GM12878 (cell line): ENCODE measurements around the gene ADSS1. TPM values are rescaled to one million over a fixed set of nuclear protein-coding genes. Genes with fewer than 3 reads are reported as not detected.

ENCODE experiments used
- ATAC-seq: fragments of 200-7000 bp; cut with Tn5 transposase; 3 replicates; pipeline ENCODE4 v1.9.1; 2020; ENCODE audit warnings: mild to moderate bottlenecking, moderate library complexity
- BruUV-seq: library from RNA; stranded (reverse); fragments of 400-500 nt; replicated peaks from 2 replicates; lab custom pipeline; 2021; lab: Mats Ljungman, UMichigan
- CTCF ChIA-PET: fragments of 300-600 bp; sonication (Branson Sonifier 250); formaldehyde crosslinking; extraction: SDS; loops from one replicate; lab custom pipeline; 2021; ENCODE audit warnings: inconsistent platforms; lab: Yijun Ruan, JAX
- POLR2A ChIA-PET: fragments of 350-600 bp; formaldehyde crosslinking; extraction: SDS; loops from one replicate; lab custom pipeline; 2021; ENCODE audit warnings: inconsistent platforms; lab: Charles Lee
- RAD21 ChIA-PET: fragments of 300-600 bp; sonication (Branson Sonifier 250); formaldehyde crosslinking; loops from one replicate; lab custom pipeline; 2023; ENCODE audit warnings: antibody characterized with exemption; ENCODE audit not compliant: unreplicated experiment; lab: Charles Lee
- SMC1A ChIA-PET: fragments of 300-600 bp; sonication (Branson Sonifier 250); formaldehyde crosslinking; loops from one replicate; lab custom pipeline; 2023; ENCODE audit not compliant: unreplicated experiment, uncharacterized antibody; lab: Charles Lee
- DNase-seq: peaks from one replicate; pipeline ENCODE4 v3.0.0-alpha.2; 2011; ENCODE audit warnings: low read depth, low spot score
- FAIRE-seq: peaks from 3 replicates; lab custom pipeline; 2011; peaks lifted over from hg19 to GRCh38; lab: Jason Lieb, UNC
- H2AFZ ChIP-seq: 2 replicates; pipeline ENCODE4 v1.6.0; 2011; ENCODE audit warnings: low read depth, low read length, control low read depth; ENCODE audit not compliant: control insufficient read depth
- H3K27ac ChIP-seq: 2 replicates; pipeline ENCODE4 v1.5.1; 2011; ENCODE audit warnings: control low read depth; ENCODE audit not compliant: control insufficient read depth, insufficient read depth
- H3K27me3 ChIP-seq, 2 experiments: replicated peaks in 1 of 2; 2 replicates each; pipeline versions ENCODE4 v1.6.0 to v1.6.1; 2011; ENCODE audit warnings: low read length in 1 of 2; ENCODE audit not compliant: control insufficient read depth in 2 of 2, insufficient read depth in 2 of 2
- H3K36me3 ChIP-seq, 2 experiments: 2 replicates each; pipeline ENCODE4 v1.5.1; 2011; ENCODE audit warnings: low read length in 1 of 2; ENCODE audit not compliant: control insufficient read depth in 2 of 2, insufficient read depth in 2 of 2
- H3K4me1 ChIP-seq: 2 replicates; pipeline ENCODE4 v1.6.1; 2011; ENCODE audit warnings: mild to moderate bottlenecking, low read length, moderate library complexity, mixed read lengths; ENCODE audit not compliant: control insufficient read depth, insufficient read depth
- H3K4me2 ChIP-seq: 2 replicates; pipeline ENCODE4 v1.6.0; 2011; ENCODE audit warnings: control low read depth; ENCODE audit not compliant: control insufficient read depth, insufficient read depth
- H3K4me3 ChIP-seq: fragments of 200-600 bp; sonication (generic); 2 replicates; pipeline ENCODE4 v1.5.1; 2016
- H3K79me2 ChIP-seq: 2 replicates; pipeline ENCODE4 v1.6.0; 2011; ENCODE audit warnings: low read length; ENCODE audit not compliant: control insufficient read depth, insufficient read depth
- H3K9ac ChIP-seq: 2 replicates; pipeline ENCODE4 v1.8.0; 2011; ENCODE audit warnings: low read length, control low read depth, mixed read lengths; ENCODE audit not compliant: control insufficient read depth, insufficient read depth
- H3K9me3 ChIP-seq: replicated peaks from 3 replicates; pipeline ENCODE4 v1.5.1; 2011; ENCODE audit warnings: mild to moderate bottlenecking, low read length; ENCODE audit not compliant: control insufficient read depth, insufficient read depth
- H4K20me1 ChIP-seq: 2 replicates; pipeline ENCODE4 v1.6.0; 2011; ENCODE audit not compliant: control insufficient read depth, insufficient read depth
- CBX5 ChIP-seq: sonication (generic); IDR thresholded peaks from 2 replicates; pipeline ENCODE4 v1.6.1; 2016; ENCODE audit warnings: low read depth, moderate library complexity, mild to moderate bottlenecking, inconsistent platforms
- EP300 ChIP-seq, 2 experiments: fragments of 150-350 bp in 1 of 2; IDR thresholded peaks; 2 replicates each; pipeline ENCODE4 v1.6.1; 2011 to 2012; ENCODE audit warnings: low read depth in 2 of 2, low read length in 2 of 2, borderline replicate concordance in 1 of 2, improper control_type of control experiment in 1 of 2, inconsistent platforms in 1 of 2; ENCODE audit not compliant: control insufficient read depth in 1 of 2
- MEF2B ChIP-seq: fragments of 450-650 bp; IDR thresholded peaks from 2 replicates; pipeline ENCODE4 v1.6.1; 2018; ENCODE audit warnings: mild to moderate bottlenecking, moderate library complexity; ENCODE audit not compliant: partially characterized antibody, poor library complexity, severe bottlenecking
- MTA3 ChIP-seq: IDR thresholded peaks from 2 replicates; pipeline ENCODE4 v1.6.1; 2012; ENCODE audit warnings: low read length, inconsistent platforms, borderline replicate concordance
- RUNX3 ChIP-seq: IDR thresholded peaks from 2 replicates; pipeline ENCODE4 v1.6.1; 2012; ENCODE audit warnings: low read length, inconsistent platforms
- WGBS: methylation state at CpG from one replicate; pipeline ENCODE4 v1.1.6; 2016; ENCODE audit warnings: low lambda C conversion rate; ENCODE audit not compliant: insufficient replicate concordance, insufficient coverage; ENCODE audit errors: missing lambda C conversion rate; 5-methylcytosine and 5-hydroxymethylcytosine counted together
- in situ Hi-C: fragments of 300-500 bp; cut with MboI; formaldehyde crosslinking; loops from 9 replicates; pipeline ENCODE4 v1.14.3; 2018; ENCODE audit warnings: mixed read lengths
- intact Hi-C: fragments of 100-400 bp; cut with micrococcal nuclease; formaldehyde crosslinking; loops from one replicate; pipeline ENCODE4 v1.14.2; 2022; ENCODE audit not compliant: unreplicated experiment
- polyA plus RNA-seq, 11 experiments: library from polyadenylated mRNA; depleted of rRNA in 4 of 11; unstranded in 6 of 11; stranded (reverse) in 5 of 11; fragments of >200 nt; fragmentation: Nextera tagmentation in 4 of 11; fragmentation: Illumina TruSeq in 1 of 11; extraction: Ambion mirVana in 4 of 11; extraction: Trizol in 1 of 11; gene quantifications; 1 replicate in 1 of 11; 2 replicates in 10 of 11; pipeline versions ENCODE4 v1.2.1 to v1.2.3, GENCODE V29; 2011 to 2016; ENCODE audit warnings: inconsistent platforms in 2 of 11, missing spikeins in 2 of 11, low read depth in 1 of 11
- total RNA-seq, 4 experiments: library from RNA; depleted of rRNA in 3 of 4; stranded (reverse); fragments of >200 nt in 3 of 4; fragmentation: Illumina TruSeq in 1 of 4; extraction: Trizol in 1 of 4; gene quantifications; 2 replicates each; pipeline versions ENCODE4 v1.2.1 to v1.2.3, GENCODE V29; 2013 to 2021

ADSS1 gene
- total and polyA plus RNA-seq, 10 of the 15 experiments (the other 5 are each of a cell fraction or from before 2014, with no cell fraction given): 0.11 to 0.45 (median 0.28) TPM; not detected in 5

DNA sequence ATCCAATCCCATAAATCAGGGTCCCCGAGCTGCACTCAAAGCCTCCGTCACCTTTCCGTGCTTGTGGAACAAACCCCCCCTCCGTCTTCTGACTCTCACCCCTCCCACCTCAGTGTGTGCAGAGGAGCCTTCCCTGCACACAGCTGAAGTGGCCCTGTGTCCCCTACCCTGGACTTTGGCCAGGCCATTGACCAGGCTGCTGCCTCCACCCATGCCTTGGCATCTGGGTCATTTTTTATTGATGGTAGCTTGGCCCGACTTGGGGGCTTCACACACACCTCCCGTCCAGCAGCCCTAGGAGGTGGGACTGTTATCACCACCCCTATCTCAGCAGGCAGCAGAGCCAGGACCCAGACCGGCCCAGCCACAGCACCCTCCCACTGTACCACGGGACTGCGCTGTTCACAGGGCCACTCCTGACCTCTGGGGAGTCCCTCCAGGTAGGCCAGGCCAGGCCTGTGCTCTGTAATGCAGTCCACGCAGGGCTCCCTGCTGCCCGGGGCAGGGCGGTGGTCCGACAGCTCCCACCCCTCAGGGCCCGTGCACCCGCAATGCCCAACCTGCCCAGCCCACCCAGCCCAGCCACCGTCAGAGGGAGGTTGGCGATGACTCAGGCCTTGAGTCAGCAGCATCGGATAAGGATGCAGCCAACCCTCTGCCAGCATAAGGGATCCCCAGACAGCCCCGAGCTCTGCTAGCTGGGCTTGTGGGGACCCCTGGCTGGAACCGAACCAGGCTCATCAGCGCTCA is 43.8 kb upstream of the ADSS1 start:
- WGBS: 82% methylated on average over 17 of the region's 21 CpGs
- Histone ChIP-seq H3K9ac (no peak overlapping the region), H3K4me1 (peaks cover 36% of the 10 kb centered on the region), H3K36me3 (no peaks in the 10 kb centered on the region), H3K4me3 (no peak overlapping the region), H3K27ac (no peak overlapping the region; the same call in 1 of the 2 replicates), H3K79me2 (no peaks in the 10 kb centered on the region), H3K4me2 (no peak overlapping the region), H3K27me3 (no peaks in the 10 kb centered on the region), H4K20me1 (no peaks in the 10 kb centered on the region), H2AFZ (no peak overlapping the region), H3K9me3 (no peaks in the 10 kb centered on the region)
- TF ChIP-seq MEF2B (no peak), MTA3 (no peak), RUNX3 (no peak), EP300 (IDR thresholded peaks at IDR 0.05; ENCODE audit: borderline replicate concordance in 1 of 2, control insufficient read depth in 1 of 2, low read depth in 2 of 2, low read length in 2 of 2) (no peak), CBX5 (no peak)
- FAIRE-seq (no peak), ATAC-seq (no peak), DNase-seq (no peak)
- BruUV-seq: no TSS peak
- ChIA-PET CTCF (interaction anchor here (1.0 to 8.3 kb wide), 10 partner anchors 11 to 37 kb away, joined by 3 to 72 read pairs (median 6); no protein-coding TSS in a partner anchor), RAD21 (interaction anchor here (1.3 to 2.4 kb wide), 4 partner anchors 15 to 29 kb away, joined by 5 to 7 read pairs (median 6); no protein-coding TSS in a partner anchor), POLR2A (interaction anchor here (1.0 to 3.5 kb wide), 4 partner anchors 10 to 21 kb away, joined by 3 to 49 read pairs (median 7); no protein-coding TSS in a partner anchor), SMC1A (interaction anchor here (1.0 to 5.4 kb wide), 4 partner anchors 22 to 34 kb away, joined by 3 to 60 read pairs (median 4); no protein-coding TSS in a partner anchor)
- in situ Hi-C loops (no loop called here), intact Hi-C loops (no loop called here)
